ENCODE data around the gene MAP1LC3B. TPM values are rescaled to one million over a fixed set of nuclear protein-coding genes. Genes with fewer than 3 reads are reported as not detected.
"Not testable (repeated sequence)": the region's sequence is repeated elsewhere in the genome, so short reads cannot be mapped to it uniquely, and the experiment has no call there.

MAP1LC3B gene
- polyA plus RNA-seq, 4 donors, result 73.3 to 82.8 (median 78.9) TPM

GRCh38 chr16:87360862-87361610, 31.1 kb upstream of the MAP1LC3B start:
- DNase-seq (ENCODE audit: low read depth in 4 of 4, low spot score in 3 of 4), result no peak

- DNase-seq (ENCODE audit: low read depth in 4 of 4, low spot score in 3 of 4), result no peak
Observed at GRCh38 chr16:87361916-87362619, 30.1 kb upstream of the MAP1LC3B start.

DNA sequence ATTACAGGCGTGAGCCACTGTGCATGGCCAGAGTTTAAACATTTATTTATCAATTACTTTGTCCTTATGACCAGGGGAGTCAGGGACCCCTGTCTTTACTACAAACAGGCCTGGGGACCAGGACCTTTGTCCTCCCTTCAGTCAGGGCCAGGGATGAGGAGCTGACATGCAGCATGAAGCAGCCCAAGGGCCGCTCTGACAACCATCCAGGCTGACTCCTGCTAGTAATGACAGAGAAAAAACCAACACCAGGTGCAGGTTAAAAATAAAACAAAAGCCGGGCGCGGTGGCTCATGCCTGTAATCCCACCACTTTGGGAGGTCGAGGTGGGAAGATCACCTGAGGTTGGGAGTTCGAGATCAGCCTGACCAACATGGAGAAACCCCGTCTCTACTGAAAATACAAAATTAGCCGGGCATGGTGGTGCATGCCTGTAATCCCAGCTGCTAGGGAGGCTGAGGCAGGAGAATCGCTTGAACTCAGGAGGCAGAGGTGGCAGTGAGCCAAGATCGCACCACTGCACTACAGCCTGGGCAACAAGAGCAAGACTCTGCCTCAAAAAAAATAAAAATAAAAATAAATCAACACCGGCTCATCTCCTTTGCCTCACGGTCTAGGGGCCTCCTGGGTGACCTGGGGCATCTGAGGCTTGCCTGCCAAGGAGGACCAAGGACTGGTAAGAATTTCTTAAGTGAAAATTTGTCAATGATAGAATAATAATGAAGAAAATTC, 29.1 kb upstream of the MAP1LC3B start:
- DNase-seq (ENCODE audit: low read depth in 4 of 4, low spot score in 3 of 4), result not testable (repeated sequence)

DNA sequence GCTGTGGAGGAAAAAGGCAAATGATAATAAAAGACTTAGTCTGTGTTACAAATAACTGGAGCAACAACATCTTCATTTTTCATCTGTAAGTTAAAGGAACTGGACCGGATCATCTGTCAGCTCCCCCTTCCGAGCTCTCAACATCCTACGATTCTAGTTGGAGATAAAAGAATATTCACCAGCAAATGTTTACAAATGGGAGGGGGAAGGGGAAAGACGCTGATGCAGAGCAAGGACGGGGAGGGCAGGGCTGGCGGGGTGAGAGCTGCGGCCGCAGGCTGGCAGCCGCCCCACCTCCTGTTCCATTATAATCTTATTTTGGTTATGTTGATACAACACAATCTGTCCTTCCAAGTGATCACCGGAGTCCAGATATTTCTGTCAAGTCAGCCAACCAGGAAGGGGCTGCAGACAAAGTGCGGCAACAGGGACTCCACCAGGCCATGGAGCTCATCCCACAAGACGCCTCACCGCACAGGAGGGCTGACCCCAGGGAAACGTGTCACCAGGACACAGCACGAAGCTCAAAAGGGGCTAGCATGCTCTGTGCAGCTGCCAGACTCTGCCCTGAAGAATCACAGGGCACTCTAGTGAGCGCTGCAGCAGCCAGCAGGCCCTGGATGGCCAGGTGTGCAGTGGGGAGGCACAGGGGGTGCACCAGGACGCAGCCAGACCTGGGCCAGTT, 28.2 kb upstream of the MAP1LC3B start:
- no peak for DNase-seq (ENCODE audit: low read depth in 4 of 4, low spot score in 3 of 4)

- no peak for DNase-seq (ENCODE audit: low read depth in 4 of 4, low spot score in 3 of 4)
Observed at GRCh38 chr16:87365021-87365713, 27.0 kb upstream of the MAP1LC3B start.

DNA sequence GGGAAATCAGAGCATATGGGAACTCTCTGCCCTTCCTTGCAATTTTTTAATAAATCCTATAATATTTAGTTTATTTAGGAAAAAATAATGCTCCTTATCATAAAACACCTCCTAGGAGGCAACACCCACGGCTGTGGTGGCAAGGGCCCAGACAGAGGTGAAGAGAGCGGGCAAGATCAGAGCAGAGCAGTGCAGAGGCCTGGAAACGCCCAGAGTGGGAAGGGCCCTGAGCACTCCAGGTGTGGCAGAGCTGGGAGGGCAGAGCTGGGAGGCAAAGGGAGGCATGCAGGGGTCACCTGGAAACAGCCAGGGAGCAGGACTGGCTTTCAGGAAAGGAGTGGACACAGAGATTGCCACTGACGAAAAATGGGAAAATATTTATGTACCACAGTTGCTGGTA, 25.8 kb upstream of the MAP1LC3B start:
- DNase-seq (ENCODE audit: low read depth in 4 of 4, low spot score in 3 of 4), result no peak

GRCh38 chr16:87366930-87367329, 25.2 kb upstream of the MAP1LC3B start:
- DNase-seq (ENCODE audit: low read depth in 4 of 4, low spot score in 3 of 4), result no peak

DNA sequence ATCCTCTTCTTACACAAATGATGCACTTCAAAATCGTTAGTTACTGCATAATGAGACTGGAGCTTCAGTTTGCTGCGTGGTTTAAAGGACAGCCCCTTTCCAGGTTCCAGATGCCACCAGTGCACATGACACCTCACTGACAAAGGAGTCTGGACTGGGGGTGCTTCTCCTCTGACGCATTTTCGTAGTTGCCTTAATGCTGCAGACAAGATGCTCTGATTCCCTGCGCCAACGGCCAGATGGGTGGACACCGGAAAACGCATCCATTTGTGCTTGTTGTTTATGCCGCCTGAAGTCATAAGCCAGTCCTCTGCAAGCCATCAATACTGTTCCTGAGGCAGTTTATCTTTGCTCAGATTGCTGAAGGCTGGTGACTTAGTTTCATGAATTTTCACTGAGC, 24.6 kb upstream of the MAP1LC3B start:
- no peak for DNase-seq (ENCODE audit: low read depth in 4 of 4, low spot score in 3 of 4)

GRCh38 chr16:87368029-87368770, 23.9 kb upstream of the MAP1LC3B start:
- DNase-seq (ENCODE audit: low read depth in 4 of 4, low spot score in 3 of 4), result no peak

DNA sequence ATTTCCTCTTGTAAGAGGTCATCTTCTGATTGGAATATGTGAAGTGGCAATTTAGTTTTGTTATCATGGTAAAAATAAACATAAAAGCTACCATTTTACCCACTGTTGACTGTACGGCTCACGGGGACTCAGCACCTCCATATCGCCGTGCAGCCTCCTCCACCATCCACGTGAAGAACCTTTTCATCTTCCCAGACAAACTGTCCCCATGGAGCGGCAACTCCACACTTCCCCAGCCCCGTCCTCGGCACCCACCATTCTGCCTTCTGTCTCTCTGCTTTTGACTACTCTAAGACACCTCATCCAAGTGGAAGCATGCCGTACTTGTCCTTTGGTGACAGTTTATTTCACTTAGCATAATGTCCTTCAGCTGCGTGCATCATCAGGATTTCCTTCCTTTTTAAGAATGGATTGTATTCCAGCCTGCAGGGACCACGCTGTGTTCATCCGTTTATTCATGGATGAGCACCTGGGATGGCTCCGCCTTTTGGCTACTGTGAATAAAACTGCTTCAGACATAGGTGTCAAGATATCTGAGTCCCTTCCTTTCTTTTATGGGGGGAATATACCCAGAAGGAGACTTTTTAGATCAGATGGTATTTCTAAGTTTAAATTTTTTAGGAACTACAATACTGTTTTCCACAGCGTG, 22.9 kb upstream of the MAP1LC3B start:
- DNase-seq (ENCODE audit: low read depth in 4 of 4, low spot score in 3 of 4), result no peak

DNA sequence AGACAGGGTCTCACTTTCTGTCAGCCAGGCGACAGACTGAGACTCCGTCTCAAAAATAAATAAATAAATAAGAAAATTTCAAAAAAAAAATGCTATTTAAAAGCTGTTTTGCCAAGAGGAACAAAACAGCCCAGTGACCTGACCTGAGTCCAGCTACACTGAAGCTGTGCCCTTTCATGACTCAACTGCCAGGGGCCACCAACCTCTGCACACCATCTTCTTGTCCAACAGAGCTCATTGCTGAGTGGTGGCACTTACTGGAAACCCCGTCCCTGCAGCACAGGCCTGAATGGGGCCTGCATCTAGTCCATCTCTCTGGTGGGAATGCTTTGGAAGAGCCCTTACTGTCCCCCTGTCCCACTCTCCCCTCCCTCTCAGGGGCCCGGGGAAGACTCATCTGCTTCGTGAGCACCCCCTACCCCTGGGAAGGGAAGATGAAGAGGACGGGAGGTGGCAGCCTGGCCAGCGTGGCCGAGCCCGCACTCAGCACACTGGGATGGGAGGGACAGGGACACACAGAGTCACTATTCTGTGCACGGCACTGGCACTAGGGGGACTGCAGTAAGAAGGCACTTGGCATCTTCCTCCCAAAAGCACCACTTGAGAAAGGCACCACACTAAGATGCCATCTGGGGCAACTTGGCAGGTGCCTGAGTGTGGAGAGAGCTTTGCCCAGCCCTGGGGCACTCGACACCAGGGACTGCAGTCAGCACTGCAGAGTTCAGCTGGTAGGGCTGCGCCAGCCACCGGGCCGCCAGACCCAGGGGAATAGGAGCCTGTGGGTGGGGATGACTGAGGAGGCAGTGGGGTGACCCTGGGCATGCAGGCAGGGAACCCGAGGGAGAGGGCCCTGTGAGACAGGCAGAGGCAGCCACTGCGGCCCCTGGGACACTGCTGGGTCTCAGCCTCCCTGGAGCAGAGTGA, 22.1 kb upstream of the MAP1LC3B start:
- no peak for DNase-seq (ENCODE audit: low read depth in 4 of 4, low spot score in 3 of 4)

- no peak for DNase-seq (ENCODE audit: low read depth in 4 of 4, low spot score in 3 of 4)
Observed at GRCh38 chr16:87371261-87371866, 20.8 kb upstream of the MAP1LC3B start.

- no peak for DNase-seq (ENCODE audit: low read depth in 4 of 4, low spot score in 3 of 4)
Observed at GRCh38 chr16:87372305-87372704, 19.8 kb upstream of the MAP1LC3B start.

- no peak for DNase-seq (ENCODE audit: low read depth in 4 of 4, low spot score in 3 of 4)
Observed at GRCh38 chr16:87374313-87374712, 17.8 kb upstream of the MAP1LC3B start.

DNA sequence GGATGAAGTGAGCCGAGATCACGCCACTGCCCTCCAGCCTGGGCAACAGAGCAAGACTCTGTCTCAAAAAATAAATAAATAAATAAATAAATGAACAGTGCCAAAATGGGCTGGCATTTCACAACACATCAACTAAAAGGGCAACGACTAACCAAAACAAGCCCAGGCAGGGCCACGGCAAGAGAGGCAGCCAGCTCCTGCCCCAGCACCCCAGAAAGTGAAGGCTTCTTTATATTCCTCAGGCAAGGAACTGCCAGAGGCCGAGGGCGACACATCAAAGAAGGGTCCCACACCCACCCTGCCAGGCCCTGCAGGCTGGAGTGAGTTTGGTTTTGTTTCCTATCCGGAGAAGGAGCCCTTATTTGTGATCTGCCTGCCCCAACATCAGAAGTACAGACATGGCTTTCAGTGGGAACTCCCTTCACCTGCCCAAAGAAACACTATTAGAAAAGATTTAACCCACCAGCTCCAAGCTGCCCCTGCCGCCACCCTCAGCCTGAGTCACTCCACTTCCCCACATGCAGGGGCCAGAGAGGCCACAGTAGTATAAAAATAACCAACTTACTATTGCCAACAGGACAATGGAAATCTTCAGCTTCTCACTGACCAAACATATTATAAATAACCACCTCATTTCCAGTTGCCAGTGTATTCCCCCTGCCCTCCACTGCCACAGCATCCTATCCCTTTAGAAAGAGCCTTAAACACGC, 16.6 kb upstream of the MAP1LC3B start:
- no peak for DNase-seq (ENCODE audit: low read depth in 4 of 4, low spot score in 3 of 4)

GRCh38 chr16:87376660-87377059, 15.5 kb upstream of the MAP1LC3B start:
- no peak for DNase-seq (ENCODE audit: low read depth in 4 of 4, low spot score in 3 of 4)

GRCh38 chr16:87379312-87379752, 12.8 kb upstream of the MAP1LC3B start:
- not testable (repeated sequence) for DNase-seq (ENCODE audit: low read depth in 4 of 4, low spot score in 3 of 4)

Measured in right renal pelvis (tissue), 4 donors.